Activated CD4-positive, alpha-beta T cell treated with anti-CD3 and anti-CD28 coated beads for 36 hours (primary cell): ENCODE data around the gene MED19. TPM values are rescaled to one million over a fixed set of nuclear protein-coding genes. Genes with fewer than 3 reads are reported as not detected.
A peak's percentile ranks its signal among the peaks of the same experiment; 100 is the strongest.

ENCODE experiments used
- ATAC-seq: fragments of 200-7000 bp; cut with Tn5 transposase; one replicate; pipeline ENCODE4 v1.10.0; 2021; ENCODE audit warnings: mild to moderate bottlenecking, moderate library complexity
- CTCF ChIA-PET: fragments of 350-600 bp; sonication (Branson Sonifier 250); formaldehyde crosslinking; loops from one replicate; lab custom pipeline; 2021; ENCODE audit warnings: antibody characterized with exemption; lab: Charles Lee
- POLR2A ChIA-PET: fragments of 350-600 bp; sonication (Branson Sonifier 250); formaldehyde crosslinking; loops from one replicate; lab custom pipeline; 2021; ENCODE audit warnings: antibody characterized with exemption, inconsistent platforms; lab: Charles Lee
- DNase-seq: peaks from one replicate; pipeline ENCODE4 v3.0.0-alpha.2; 2020
- H3K27ac Mint-ChIP-seq: one replicate; pipeline ENCODE4 v1.8.0; 2021; ENCODE audit warnings: mixed read lengths
- H3K27me3 Mint-ChIP-seq: one replicate; pipeline ENCODE4 v1.8.0; 2021; ENCODE audit warnings: mixed read lengths
- H3K36me3 Mint-ChIP-seq: one replicate; pipeline ENCODE4 v1.8.0; 2021; ENCODE audit warnings: low read depth, mixed read lengths
- H3K4me1 Mint-ChIP-seq: one replicate; pipeline ENCODE4 v1.8.0; 2021; ENCODE audit warnings: mixed read lengths
- H3K4me3 Mint-ChIP-seq: one replicate; pipeline ENCODE4 v1.8.0; 2021; ENCODE audit warnings: mild to moderate bottlenecking, moderate library complexity, mixed read lengths
- H3K9me3 Mint-ChIP-seq: one replicate; pipeline ENCODE4 v1.8.0; 2021; ENCODE audit warnings: low read depth, mixed read lengths
- intact Hi-C, 2 experiments: fragments of 100-400 bp; cut with DNase I in 1 of 2; cut with micrococcal nuclease in 1 of 2; formaldehyde crosslinking; loops; one replicate each; pipeline versions ENCODE4 v1.14.2 to v1.15.1; 2022 to 2024; cut with DNase I, micrococcal nuclease
- total RNA-seq, 2 experiments: library from RNA; stranded (reverse); gene quantifications; one replicate each; pipeline ENCODE4 v1.2.3, GENCODE V29; 2021

MED19 gene
- total RNA-seq, 2 experiments from 2014 or later: 8.6 to 10.6 TPM

DNA sequence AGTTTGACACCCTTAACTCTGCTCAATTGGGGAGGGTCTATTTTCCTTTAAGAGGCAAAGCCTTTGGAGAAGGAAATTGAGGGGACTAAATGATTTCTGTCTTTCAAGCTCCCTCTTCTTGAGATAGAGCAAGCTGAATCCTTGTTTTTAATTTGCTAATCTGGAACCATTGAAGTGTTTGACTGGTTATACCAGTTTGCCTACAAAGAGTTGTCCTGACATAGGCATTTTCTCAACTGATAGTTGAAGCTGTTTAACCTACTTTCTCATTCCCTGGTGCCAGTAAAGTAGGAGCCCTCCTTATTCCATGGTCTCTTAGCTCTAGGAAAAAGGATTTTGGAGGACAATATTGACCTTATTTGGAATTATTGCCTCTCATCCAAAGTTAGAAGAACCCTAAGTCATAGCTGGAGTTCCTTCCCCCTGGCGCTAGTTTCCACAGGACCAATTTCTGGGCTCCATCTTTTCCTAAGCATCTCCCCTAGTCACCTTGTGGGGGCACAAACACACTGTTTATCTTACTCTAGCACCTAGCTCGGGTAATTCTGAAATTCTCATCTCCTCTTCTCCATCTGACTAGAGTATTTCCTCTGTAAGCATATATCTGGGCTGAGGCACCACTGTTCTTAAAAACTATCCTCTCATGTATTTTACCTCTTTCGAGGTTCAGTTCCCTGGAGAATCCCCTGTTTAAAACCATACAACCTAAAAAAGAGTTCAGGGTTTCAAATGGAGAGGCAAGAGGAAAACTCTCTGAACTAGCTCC lies 36.7 kb downstream of the MED19 start:
- Mint-ChIP-seq H3K9me3 (no peaks in the 10 kb centered on the region), H3K4me3 (no peak overlapping the region), H3K4me1 (peaks cover 80% of the 10 kb centered on the region), H3K27me3 (no peaks in the 10 kb centered on the region), H3K27ac (peak overlapping the region; percentile 2), H3K36me3 (peaks cover 52% of the 10 kb centered on the region)
- no peak for DNase-seq
- ATAC-seq: no peak
- ChIA-PET POLR2A (no interaction called here), CTCF (interaction anchor here (0.7 to 2.2 kb wide), 7 partner anchors 13 to 125 kb away, joined by 3 to 7 read pairs (median 5); no protein-coding TSS in a partner anchor)
- intact Hi-C loops: no loop called here

- H3K9me3 Mint-ChIP-seq: no peaks in the 10 kb centered on the region
- H3K36me3 Mint-ChIP-seq: peaks cover 50% of the 10 kb centered on the region
- no peaks in the 10 kb centered on the region for H3K27me3 Mint-ChIP-seq
- ATAC-seq (no peak), DNase-seq (no peak)
- ChIA-PET CTCF (interaction anchor here (0.7 to 2.2 kb wide), 2 partner anchors 30 to 58 kb away, joined by 3 to 7 read pairs; no protein-coding TSS in a partner anchor), POLR2A (no interaction called here)
- no peak overlapping the region for H3K4me3 Mint-ChIP-seq
- intact Hi-C loops: no loop called here
- H3K4me1 Mint-ChIP-seq: peaks cover 78% of the 10 kb centered on the region
- H3K27ac Mint-ChIP-seq: peak overlapping the region; percentile 58
These were observed 37.8 kb downstream of the MED19 start for GRCh38 chr11:57674251-57674650.

DNA sequence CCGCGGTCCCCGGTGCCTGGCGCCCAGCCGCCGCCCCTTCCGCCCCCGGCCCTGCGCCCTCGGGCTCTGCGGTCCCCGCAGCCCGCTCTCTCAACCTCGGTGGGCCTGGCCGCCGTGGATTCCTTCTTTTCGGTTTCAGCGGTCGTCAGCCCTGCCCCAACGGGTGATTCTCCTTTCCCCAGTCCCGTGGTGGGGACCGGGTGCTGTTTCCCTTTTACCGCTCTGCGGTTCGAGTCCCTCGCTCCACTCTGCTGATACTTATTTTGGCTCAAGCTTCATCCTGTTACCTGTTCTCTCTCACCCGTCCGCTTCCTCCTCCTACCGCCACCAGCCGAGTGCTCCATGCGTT lies 43.6 kb downstream of the MED19 start:
- Mint-ChIP-seq H3K4me1 (peaks cover 43% of the 10 kb centered on the region), H3K27ac (peak overlapping the region; percentile 99), H3K4me3 (peak overlapping the region; percentile 99), H3K27me3 (no peaks in the 10 kb centered on the region), H3K36me3 (peaks cover 18% of the 10 kb centered on the region), H3K9me3 (no peaks in the 10 kb centered on the region)
- ATAC-seq (no peak), DNase-seq (no peak)
- intact Hi-C loops: loop anchor here (5.0 to 10.0 kb wide), 7 partner anchors 124 to 1949 kb away; partner anchors contain the start of genes FAM111A (in 1 of the 2), OSBP (in 1 of the 2), P2RX3 (in 1 of the 2) and SSRP1 (in 1 of the 2)
- ChIA-PET POLR2A (no interaction called here), CTCF (interaction anchor here (2.9 kb wide), 1 partner anchor 132 kb away, joined by 9 read pairs; no protein-coding TSS in a partner anchor)

DNA sequence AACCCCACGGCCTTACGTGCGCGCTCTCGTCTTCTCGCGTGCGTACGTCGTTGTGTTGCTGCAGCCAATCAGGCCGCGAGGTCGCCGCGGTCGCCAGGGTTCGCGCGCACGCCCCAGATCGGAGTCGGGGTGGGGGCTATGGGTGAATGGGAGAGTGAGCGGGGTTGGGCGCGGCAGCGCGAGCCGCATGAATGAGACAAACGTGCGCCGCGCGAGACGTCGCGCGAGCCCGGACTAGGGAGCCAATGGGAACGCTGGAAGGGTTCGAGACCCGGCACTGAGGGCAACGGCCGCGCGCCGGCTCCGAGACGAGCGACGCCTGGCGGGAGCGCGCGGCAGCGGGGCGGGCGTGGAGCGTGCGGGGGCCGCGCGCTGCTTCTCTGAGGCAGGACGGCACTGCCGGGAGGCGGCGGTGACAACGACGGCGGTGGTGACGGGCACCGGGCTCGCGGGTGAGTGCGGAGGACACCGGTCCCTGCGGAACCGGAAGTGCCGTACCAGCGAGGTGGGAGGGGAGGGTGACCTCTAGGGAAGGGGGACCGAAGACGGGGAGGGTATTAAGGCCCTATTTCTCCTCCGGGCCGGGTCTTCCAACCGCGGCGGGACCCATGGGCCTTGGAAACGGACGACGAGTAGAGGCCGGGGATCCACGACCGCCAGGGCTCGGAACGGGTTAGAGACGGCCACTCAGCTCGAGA lies 44.1 kb downstream of the MED19 start, which contains the start of gene ZDHHC5:
TSS of gene ZDHHC5 (plus strand) at position 379 of the 698 bp plus-strand sequence. CDS start 4,977 bp downstream, outside the sequence.
- peak; percentile 100 for DNase-seq
- ChIA-PET POLR2A (interaction anchor here (1.0 kb wide), 1 partner anchor 99 kb away, joined by 4 read pairs; no protein-coding TSS in a partner anchor), CTCF (interaction anchor here (0.5 to 2.9 kb wide), 4 partner anchors 12 to 497 kb away, joined by 3 to 9 read pairs (median 6); partner anchors contain the start of gene SELENOH)
- intact Hi-C loops: loop anchor here (1.0 to 10.0 kb wide), 17 partner anchors 11 to 1949 kb away; partner anchors contain the start of genes CLP1 (in 2 of the 2), MED19 (in 2 of the 2), SELENOH (in 2 of the 2) and SSRP1 (in 2 of the 2)
- Mint-ChIP-seq H3K9me3 (no peaks in the 10 kb centered on the region), H3K4me3 (peak within 1 kb of the TSS; percentile 99), H3K36me3 (peaks cover 13% of the 10 kb centered on the region), H3K4me1 (peaks cover 37% of the 10 kb centered on the region), H3K27ac (peak within 1 kb of the TSS; percentile 99), H3K27me3 (no peaks in the 10 kb centered on the region)
- peak; percentile 88 for ATAC-seq

GRCh38 chr11:57667117-57667735 lies 44.8 kb downstream of the MED19 start:
- peak; percentile 96 for DNase-seq
- H3K4me3 Mint-ChIP-seq: peak overlapping the region; percentile 99
- CTCF ChIA-PET: interaction anchor here (0.5 to 2.9 kb wide), 5 partner anchors 9 to 496 kb away, joined by 3 to 9 read pairs (median 6); partner anchors contain the start of gene SELENOH
- no peaks in the 10 kb centered on the region for H3K27me3 Mint-ChIP-seq
- H3K9me3 Mint-ChIP-seq: no peaks in the 10 kb centered on the region
- peak overlapping the region; percentile 99 for H3K27ac Mint-ChIP-seq
- peak; percentile 77 for ATAC-seq
- peaks cover 14% of the 10 kb centered on the region for H3K36me3 Mint-ChIP-seq
- POLR2A ChIA-PET: interaction anchor here (1.0 to 1.3 kb wide), 2 partner anchors 9 to 98 kb away, joined by 4 to 5 read pairs; partner anchors contain the start of gene CLP1
- peaks cover 35% of the 10 kb centered on the region for H3K4me1 Mint-ChIP-seq
- intact Hi-C loops: loop anchor here (1.0 to 10.0 kb wide), 17 partner anchors 10 to 1950 kb away; partner anchors contain the start of genes CLP1 (in 2 of the 2), MED19 (in 2 of the 2), SELENOH (in 2 of the 2) and SSRP1 (in 2 of the 2)

- intact Hi-C loops: loop anchor here (10.0 kb wide), 2 partner anchors 861 to 1891 kb away; no protein-coding TSS in a partner anchor
- CTCF ChIA-PET: no interaction called here
- DNase-seq (no peak), ATAC-seq (no peak)
- POLR2A ChIA-PET: no interaction called here
- Mint-ChIP-seq H3K27me3 (no peaks in the 10 kb centered on the region), H3K4me3 (no peak overlapping the region), H3K4me1 (peaks cover 16% of the 10 kb centered on the region), H3K36me3 (peaks cover 31% of the 10 kb centered on the region), H3K27ac (no peak overlapping the region), H3K9me3 (no peaks in the 10 kb centered on the region)
These were observed 48.0 kb downstream of the MED19 start for GRCh38 chr11:57663975-57664374.

GRCh38 chr11:57662893-57663292 lies 49.1 kb downstream of the MED19 start:
- DNase-seq (peak; percentile 42), ATAC-seq (no peak)
- no peaks in the 10 kb centered on the region for H3K27me3 Mint-ChIP-seq
- intact Hi-C loops: loop anchor here (10.0 kb wide), 2 partner anchors 862 to 1892 kb away; no protein-coding TSS in a partner anchor
- CTCF ChIA-PET: interaction anchor here (0.6 to 0.9 kb wide), 3 partner anchors 40 to 169 kb away, joined by 3 to 4 read pairs (median 3); no protein-coding TSS in a partner anchor
- peaks cover 23% of the 10 kb centered on the region for H3K4me1 Mint-ChIP-seq
- H3K9me3 Mint-ChIP-seq: no peaks in the 10 kb centered on the region
- POLR2A ChIA-PET: no interaction called here
- H3K36me3 Mint-ChIP-seq: peaks cover 28% of the 10 kb centered on the region
- no peak overlapping the region for H3K27ac Mint-ChIP-seq
- no peak overlapping the region for H3K4me3 Mint-ChIP-seq

DNA sequence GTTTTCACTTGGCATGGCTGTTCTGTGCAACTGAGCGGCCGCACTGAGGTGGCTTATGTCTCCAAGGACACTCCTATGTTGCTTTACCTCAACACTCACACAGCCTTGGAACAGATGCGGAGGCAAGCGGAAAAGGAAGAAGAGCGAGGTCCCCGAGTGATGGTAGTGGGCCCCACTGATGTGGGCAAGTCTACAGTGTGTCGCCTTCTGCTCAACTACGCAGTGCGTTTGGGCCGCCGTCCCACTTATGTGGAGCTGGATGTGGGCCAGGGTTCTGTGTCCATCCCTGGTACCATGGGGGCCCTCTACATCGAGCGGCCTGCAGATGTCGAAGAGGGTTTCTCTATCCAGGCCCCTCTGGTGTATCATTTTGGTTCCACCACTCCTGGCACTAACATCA lies 52.3 kb downstream of the MED19 start:
- POLR2A ChIA-PET: no interaction called here
- no peaks in the 10 kb centered on the region for H3K9me3 Mint-ChIP-seq
- DNase-seq (no peak), ATAC-seq (no peak)
- intact Hi-C loops: loop anchor here (5.0 to 10.0 kb wide), 3 partner anchors 252 to 1895 kb away; no protein-coding TSS in a partner anchor
- no peak overlapping the region for H3K4me3 Mint-ChIP-seq
- no peaks in the 10 kb centered on the region for H3K27me3 Mint-ChIP-seq
- H3K27ac Mint-ChIP-seq: no peak overlapping the region
- CTCF ChIA-PET: interaction anchor here (1.0 to 3.0 kb wide), 2 partner anchors 19 to 133 kb away, joined by 4 to 9 read pairs; no protein-coding TSS in a partner anchor
- H3K36me3 Mint-ChIP-seq: peaks cover 28% of the 10 kb centered on the region
- H3K4me1 Mint-ChIP-seq: peaks cover 23% of the 10 kb centered on the region

GRCh38 chr11:57658023-57658361 lies 54.0 kb downstream of the MED19 start:
- ATAC-seq (no peak), DNase-seq (no peak)
- Mint-ChIP-seq H3K27ac (peak overlapping the region; percentile 95), H3K27me3 (no peaks in the 10 kb centered on the region), H3K36me3 (peaks cover 28% of the 10 kb centered on the region), H3K9me3 (no peaks in the 10 kb centered on the region), H3K4me1 (peaks cover 25% of the 10 kb centered on the region), H3K4me3 (peak overlapping the region; percentile 83)
- POLR2A ChIA-PET: interaction anchor here (1.6 kb wide), 1 partner anchor 9 kb away, joined by 5 read pairs; no protein-coding TSS in a partner anchor
- CTCF ChIA-PET: interaction anchor here (0.6 to 3.0 kb wide), 5 partner anchors 9 to 143 kb away, joined by 3 to 9 read pairs (median 5); partner anchors contain the start of gene SELENOH
- intact Hi-C loops: loop anchor here in 1 of 2 experiments (5.0 kb wide), 1 partner anchor 251 kb away; no protein-coding TSS in a partner anchor
